Fibroblast of lung (primary cell): ENCODE results near the gene TEX261.

ENCODE experiments used
- CTCF ChIP-seq, 2 donors: IDR thresholded peaks in 1 of 2; conservative IDR thresholded peaks in 1 of 2; 1 replicate in 1 of 2; 2 replicates in 1 of 2; pipeline ENCODE4 v1.5.1; 2011 to 2012; ENCODE audit warnings: low read length in 2 of 2, control low read depth in 1 of 2, inconsistent platforms in 1 of 2, low read depth in 1 of 2, mild to moderate bottlenecking in 1 of 2
- EZH2 ChIP-seq: IDR thresholded peaks from 2 replicates; pipeline ENCODE4 v1.5.1; 2012; ENCODE audit warnings: low read length, control low read depth, mild to moderate bottlenecking; ENCODE audit errors: missing control alignments

DNA sequence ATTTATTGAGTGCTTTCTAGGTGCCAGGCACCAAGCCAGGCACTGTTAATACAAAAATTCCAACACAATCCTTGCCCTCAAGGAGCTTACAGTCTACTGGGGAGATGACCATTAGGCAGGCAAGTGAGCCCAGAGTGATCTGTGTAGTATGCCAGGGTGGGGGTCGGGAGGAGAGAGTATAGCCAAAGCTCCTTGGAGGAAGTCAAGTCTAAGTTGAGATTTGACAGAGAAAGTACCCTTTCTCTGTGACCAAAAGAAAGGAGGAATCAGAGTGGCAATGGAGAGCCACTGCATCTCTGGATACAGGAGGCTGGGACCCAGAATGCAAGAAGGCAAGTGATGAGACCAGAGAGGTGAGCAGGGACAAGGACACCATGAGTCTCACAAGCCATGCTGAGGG is 8.7 kb downstream of the TEX261 start:
- TF ChIP-seq CTCF (conservative IDR thresholded peaks at IDR 0.05 in 1 of 2, IDR thresholded peaks at IDR 0.05 in 1 of 2; ENCODE audit: low read depth in 1 of 2, low read length in 2 of 2) (no peak), EZH2 (no peak)
